ENCODE results near the gene VEZT. TPM values are rescaled to one million over a fixed set of nuclear protein-coding genes. Genes with fewer than 3 reads are reported as not detected.
A peak's percentile ranks its signal among the peaks of the same experiment; 100 is the strongest.

VEZT gene
- total and polyA plus RNA-seq, 12 donors, result 17.1 to 92.5 (median 73.5) TPM

GRCh38 chr12:95216711-95217376, 763 bp upstream of the VEZT start:
- Histone ChIP-seq H3K4me3 (peak overlapping the region; percentile 72 to 92 (median 85)), H3K27ac (peak overlapping the region; percentile 57 to 98 (median 95)), H3K36me3 (no peaks in the 10 kb centered on the region), H3K27me3 (no peaks in the 10 kb centered on the region), H3K9me3 (no peaks in the 10 kb centered on the region), H3K4me1 (peaks cover 0 to 68% (median 35%) of the 10 kb centered on the region in 9 donors)
- DNase-seq (no peak), ATAC-seq (peak in 6 of 8 donors; percentile 0 to 33 (median 8))
- TF ChIP-seq, protein P1, sequence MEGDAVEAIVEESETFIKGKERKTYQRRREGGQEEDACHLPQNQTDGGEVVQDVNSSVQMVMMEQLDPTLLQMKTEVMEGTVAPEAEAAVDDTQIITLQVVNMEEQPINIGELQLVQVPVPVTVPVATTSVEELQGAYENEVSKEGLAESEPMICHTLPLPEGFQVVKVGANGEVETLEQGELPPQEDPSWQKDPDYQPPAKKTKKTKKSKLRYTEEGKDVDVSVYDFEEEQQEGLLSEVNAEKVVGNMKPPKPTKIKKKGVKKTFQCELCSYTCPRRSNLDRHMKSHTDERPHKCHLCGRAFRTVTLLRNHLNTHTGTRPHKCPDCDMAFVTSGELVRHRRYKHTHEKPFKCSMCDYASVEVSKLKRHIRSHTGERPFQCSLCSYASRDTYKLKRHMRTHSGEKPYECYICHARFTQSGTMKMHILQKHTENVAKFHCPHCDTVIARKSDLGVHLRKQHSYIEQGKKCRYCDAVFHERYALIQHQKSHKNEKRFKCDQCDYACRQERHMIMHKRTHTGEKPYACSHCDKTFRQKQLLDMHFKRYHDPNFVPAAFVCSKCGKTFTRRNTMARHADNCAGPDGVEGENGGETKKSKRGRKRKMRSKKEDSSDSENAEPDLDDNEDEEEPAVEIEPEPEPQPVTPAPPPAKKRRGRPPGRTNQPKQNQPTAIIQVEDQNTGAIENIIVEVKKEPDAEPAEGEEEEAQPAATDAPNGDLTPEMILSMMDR (IDR thresholded peaks at IDR 0.05), result no peak
- intact Hi-C loops (cut with DNase I), result loop anchor here in 9 of 10 donors (1.0 to 10.0 kb wide), 11 partner anchors 45 to 318 kb away; partner anchors contain the start of gene NR2C1 (in 1 of the 9)
- WGBS, 2 donors, result 0% methylated on average over 45 of the region's 45 CpGs

- DNase-seq, result no peak
- Histone ChIP-seq H3K9me3 (no peaks in the 10 kb centered on the region), H3K27ac (peak overlapping the region; percentile 92 to 98 (median 96)), H3K27me3 (no peaks in the 10 kb centered on the region), H3K4me3 (peak overlapping the region; percentile 72 to 92 (median 86)), H3K36me3 (no peaks in the 10 kb centered on the region), H3K4me1 (peaks cover 0 to 74% (median 39%) of the 10 kb centered on the region in 9 donors)
- 1 to 2% methylated on average over 34 to 35 of the region's 35 CpGs for WGBS, 2 donors
- ATAC-seq, result peak in 6 of 8 donors; percentile 2 to 80 (median 66)
- TF ChIP-seq, protein P1 (IDR thresholded peaks at IDR 0.05), result no peak
- intact Hi-C loops (cut with DNase I), result loop anchor here in 8 of 10 donors (5.0 to 10.0 kb wide), 9 partner anchors 46 to 316 kb away; partner anchors contain the start of gene NR2C1 (in 1 of the 8)
These were observed 835 bp downstream of the VEZT start for GRCh38 chr12:95218150-95219133.

GRCh38 chr12:95220190-95220589, 2.6 kb downstream of the VEZT start:
- Histone ChIP-seq H3K27me3 (no peaks in the 10 kb centered on the region), H3K36me3 (peaks cover 0 to 14% (median 6%) of the 10 kb centered on the region in 9 donors), H3K27ac (no peak overlapping the region), H3K4me3 (no peak overlapping the region), H3K9me3 (no peaks in the 10 kb centered on the region), H3K4me1 (peaks cover 0 to 71% (median 33%) of the 10 kb centered on the region in 9 donors)
- DNase-seq (no peak), ATAC-seq (no peak)
- TF ChIP-seq, protein P1 (IDR thresholded peaks at IDR 0.05), result no peak
- intact Hi-C loops (cut with DNase I), result loop anchor here in 1 of 10 donors (5.0 kb wide), 1 partner anchor 37 kb away; no protein-coding TSS in a partner anchor
- 92 to 97% methylated on average over 4 of the region's 4 CpGs for WGBS, 2 donors

GRCh38 chr12:95220726-95221125, 3.1 kb downstream of the VEZT start:
- no peak overlapping the region for H3K27ac ChIP-seq

More at GRCh38 chr12:95220726-95221125, 3.1 kb downstream of the VEZT start:
- intact Hi-C loops (cut with DNase I), result loop anchor here in 1 of 10 donors (5.0 kb wide), 1 partner anchor 37 kb away; no protein-coding TSS in a partner anchor
- TF ChIP-seq, protein P1 (IDR thresholded peaks at IDR 0.05), result no peak
- ATAC-seq (no peak), DNase-seq (no peak)
- H3K27me3 ChIP-seq, result no peaks in the 10 kb centered on the region
- no peak overlapping the region for H3K4me3 ChIP-seq
- H3K4me1 ChIP-seq, result peaks cover 0 to 65% (median 36%) of the 10 kb centered on the region in 9 donors
- peaks cover 0 to 16% (median 8%) of the 10 kb centered on the region in 9 donors for H3K36me3 ChIP-seq
- H3K9me3 ChIP-seq, result no peaks in the 10 kb centered on the region
